Measurements from ENCODE around the gene SLC25A25. TPM values are rescaled to one million over a fixed set of nuclear protein-coding genes. Genes with fewer than 3 reads are reported as not detected.

Gene SLC25A25
- total and polyA plus RNA-seq, 9 of the 15 experiments (the other 6 are each of a cell fraction or from before 2014, with no cell fraction given) = 0.07 to 35.9 (median 23.2) TPM

DNA sequence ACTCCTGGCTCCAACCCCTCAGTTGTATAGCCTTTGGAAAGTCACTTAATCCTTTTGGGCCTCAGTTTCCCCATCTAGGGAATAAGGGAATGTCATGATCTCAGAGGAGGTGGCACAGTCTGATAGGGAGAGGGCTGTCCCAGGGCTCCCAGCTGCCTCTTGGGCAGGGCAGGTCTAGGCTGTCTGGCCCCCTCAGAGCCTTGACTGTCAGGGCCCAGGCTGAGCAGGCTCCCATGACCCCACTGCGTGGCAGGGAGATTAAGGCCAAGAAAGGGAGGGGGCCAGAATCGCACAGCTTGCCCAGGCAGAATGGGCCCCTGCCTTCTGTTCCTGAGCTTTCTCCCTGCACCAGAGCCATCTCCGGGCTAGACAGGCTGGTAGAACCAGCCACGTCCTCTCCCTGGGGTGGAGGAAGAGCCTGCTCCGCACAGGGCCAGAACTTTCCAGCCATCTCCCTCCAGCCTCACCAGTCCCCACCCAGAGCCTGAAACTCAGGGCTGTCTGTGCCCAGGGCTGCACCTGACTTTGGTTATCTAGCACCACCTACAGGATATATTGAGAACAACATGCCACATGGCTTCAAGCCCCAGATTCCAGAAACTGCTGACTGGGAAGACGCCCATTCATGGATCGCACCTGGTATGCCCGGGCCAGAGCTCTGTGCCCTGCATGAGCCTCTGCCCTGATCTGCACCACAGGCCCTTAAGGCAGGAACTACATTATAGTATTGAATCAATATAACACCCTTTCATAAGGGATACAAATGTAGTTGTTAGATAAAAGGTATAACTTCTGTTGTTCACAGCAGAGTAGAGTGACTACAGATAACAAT lies 33.0 kb upstream of the SLC25A25 start (continued):
- no peak for TF ChIP-seq NFXL1 (CRISPR knock-in tag; IDR thresholded peaks at IDR 0.05)
- TF ChIP-seq ZNF311 (CRISPR knock-in tag; IDR thresholded peaks at IDR 0.05) = no peak
- TF ChIP-seq U2AF2 (optimal IDR thresholded peaks at IDR 0.05; ENCODE audit: low read depth, low read length) = no peak
- no peak for TF ChIP-seq FOXP4 (CRISPR knock-in tag; IDR thresholded peaks at IDR 0.05; ENCODE audit: borderline replicate concordance)
- TF ChIP-seq OTX1 (CRISPR knock-in tag; IDR thresholded peaks at IDR 0.05) = no peak
- TF ChIP-seq IRF1 (CRISPR knock-in tag; IDR thresholded peaks at IDR 0.05; ENCODE audit: borderline replicate concordance) = no peak
- no peak for TF ChIP-seq PHF20 (IDR thresholded peaks at IDR 0.05; ENCODE audit: partially characterized antibody)
- TF ChIP-seq SMARCB1 (IDR thresholded peaks at IDR 0.05; ENCODE audit: insufficient read length, low read depth) = no peak
- TF ChIP-seq ELF4 (CRISPR knock-in tag; IDR thresholded peaks at IDR 0.05) = no peak
- TF ChIP-seq DEAF1 (CRISPR knock-in tag; IDR thresholded peaks at IDR 0.05) = peak; percentile 90
- no peak for TF ChIP-seq RFX5 (IDR thresholded peaks at IDR 0.05; ENCODE audit: low read depth, low read length)
- TF ChIP-seq, protein P1, sequence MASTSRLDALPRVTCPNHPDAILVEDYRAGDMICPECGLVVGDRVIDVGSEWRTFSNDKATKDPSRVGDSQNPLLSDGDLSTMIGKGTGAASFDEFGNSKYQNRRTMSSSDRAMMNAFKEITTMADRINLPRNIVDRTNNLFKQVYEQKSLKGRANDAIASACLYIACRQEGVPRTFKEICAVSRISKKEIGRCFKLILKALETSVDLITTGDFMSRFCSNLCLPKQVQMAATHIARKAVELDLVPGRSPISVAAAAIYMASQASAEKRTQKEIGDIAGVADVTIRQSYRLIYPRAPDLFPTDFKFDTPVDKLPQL (IDR thresholded peaks at IDR 0.05; ENCODE audit: extremely low read depth, insufficient read length) = no peak
- TF ChIP-seq HNRNPUL1 (IDR thresholded peaks at IDR 0.05; ENCODE audit: low read length) = no peak
- TF ChIP-seq ZNF197 (CRISPR knock-in tag; IDR thresholded peaks at IDR 0.05; ENCODE audit: low read depth) = no peak
- TF ChIP-seq JUN (IDR thresholded peaks at IDR 0.05; ENCODE audit: borderline replicate concordance, low read depth, low read length) = no peak
- no peak for TF ChIP-seq JUN (CRISPR knock-in tag; IDR thresholded peaks at IDR 0.05; ENCODE audit: borderline replicate concordance)
- TF ChIP-seq ZNF253 (CRISPR knock-in tag; conservative IDR thresholded peaks at IDR 0.05) = no peak
- peak; percentile 31; the same call in 1 of the 2 replicates for TF ChIP-seq ETV5 (CRISPR knock-in tag; IDR thresholded peaks at IDR 0.05; ENCODE audit: low read depth)
- TF ChIP-seq, protein P2, sequence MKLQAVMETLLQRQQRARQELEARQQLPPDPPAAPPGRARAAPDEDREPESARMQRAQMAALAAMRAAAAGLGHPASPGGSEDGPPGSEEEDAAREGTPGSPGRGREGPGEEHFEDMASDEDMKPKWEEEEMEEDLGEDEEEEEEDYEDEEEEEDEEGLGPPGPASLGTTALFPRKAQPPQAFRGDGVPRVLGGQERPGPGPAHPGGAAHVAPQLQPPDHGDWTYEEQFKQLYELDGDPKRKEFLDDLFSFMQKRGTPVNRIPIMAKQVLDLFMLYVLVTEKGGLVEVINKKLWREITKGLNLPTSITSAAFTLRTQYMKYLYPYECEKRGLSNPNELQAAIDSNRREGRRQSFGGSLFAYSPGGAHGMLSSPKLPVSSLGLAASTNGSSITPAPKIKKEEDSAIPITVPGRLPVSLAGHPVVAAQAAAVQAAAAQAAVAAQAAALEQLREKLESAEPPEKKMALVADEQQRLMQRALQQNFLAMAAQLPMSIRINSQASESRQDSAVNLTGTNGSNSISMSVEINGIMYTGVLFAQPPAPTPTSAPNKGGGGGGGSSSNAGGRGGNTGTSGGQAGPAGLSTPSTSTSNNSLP (IDR thresholded peaks at IDR 0.05; ENCODE audit: borderline replicate concordance, low read depth, low read length) = no peak
- TF ChIP-seq HIVEP1 (CRISPR knock-in tag; IDR thresholded peaks at IDR 0.05) = no peak
- TF ChIP-seq RNF2 (IDR thresholded peaks at IDR 0.05) = no peak
- TF ChIP-seq ZNF23 (CRISPR knock-in tag; IDR thresholded peaks at IDR 0.05) = no peak
- no peak for TF ChIP-seq FOXA1 (IDR thresholded peaks at IDR 0.05; ENCODE audit: borderline replicate concordance)
